GM12801 (cell line): ENCODE results near the gene MSL3.

Source experiments
- CTCF ChIP-seq: IDR thresholded peaks from one replicate; pipeline ENCODE4 v1.5.1; 2011; ENCODE audit warnings: control low read depth; ENCODE audit not compliant: insufficient read length; ENCODE audit errors: extremely low read depth

Gene MSL3

GRCh38 chrX:11757719-11758399 is at the start of gene MSL3:
MSL3 (plus strand) TSS chrX:11758237; CDS start chrX:11758264, 27 bp downstream.
- TF ChIP-seq CTCF: no peak

GRCh38 chrX:11722304-11722703 is 35.7 kb upstream of the MSL3 start:
- TF ChIP-seq CTCF: no peak

- TF ChIP-seq CTCF: no peak
Measured at GRCh38 chrX:11724122-11725017, 33.7 kb upstream of the MSL3 start.

- TF ChIP-seq CTCF: no peak
Measured at GRCh38 chrX:11725631-11726442, 32.2 kb upstream of the MSL3 start.

GRCh38 chrX:11728556-11728955 is 29.5 kb upstream of the MSL3 start:
- no peak for TF ChIP-seq CTCF

GRCh38 chrX:11733614-11734013 is 24.4 kb upstream of the MSL3 start:
- no peak for TF ChIP-seq CTCF

GRCh38 chrX:11739776-11740175 is 18.3 kb upstream of the MSL3 start:
- TF ChIP-seq CTCF: no peak
